NOMO-1 (cell line): ENCODE measurements around the gene PHC1.
A peak's percentile ranks its signal among the peaks of the same experiment; 100 is the strongest.

Experiments used
- DNase-seq, 2 experiments: peaks; one replicate each; lab custom pipeline; 2025; ENCODE audit not compliant: unreplicated experiment in 2 of 2; lab: John Stamatoyannopoulos, UW

Gene PHC1

DNA sequence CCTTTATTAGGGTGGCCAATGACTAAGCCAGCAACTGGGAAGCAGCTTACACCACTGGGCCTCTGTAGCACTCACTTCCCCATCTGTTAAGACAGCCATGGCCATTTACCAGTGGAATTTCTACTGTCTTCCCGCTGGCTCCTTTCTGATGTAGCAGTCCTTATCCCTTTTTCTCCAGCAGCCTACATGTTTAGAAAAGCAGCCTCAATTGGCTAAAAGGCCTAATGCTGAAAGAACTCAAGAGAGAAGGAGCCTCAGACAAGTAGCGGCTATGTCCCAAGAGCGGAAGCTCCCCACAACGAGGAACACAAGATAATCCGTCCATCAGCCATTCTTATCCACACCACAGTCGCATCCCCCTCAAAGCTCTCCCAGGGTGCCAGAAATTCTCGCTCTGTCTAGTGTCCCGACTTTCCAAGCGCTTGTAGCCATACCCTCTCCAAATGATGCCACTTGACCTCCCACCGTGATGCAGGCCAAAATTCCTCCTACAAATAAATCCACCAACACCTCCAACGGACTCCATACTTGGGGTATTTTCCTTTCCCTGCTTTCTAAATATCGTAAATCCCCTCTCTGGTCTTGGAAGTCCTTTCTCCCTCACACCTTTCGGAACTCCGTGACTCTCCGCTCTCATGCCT lies 34.5 kb downstream of the PHC1 start:
- peak; percentile 54 to 82 for DNase-seq

DNA sequence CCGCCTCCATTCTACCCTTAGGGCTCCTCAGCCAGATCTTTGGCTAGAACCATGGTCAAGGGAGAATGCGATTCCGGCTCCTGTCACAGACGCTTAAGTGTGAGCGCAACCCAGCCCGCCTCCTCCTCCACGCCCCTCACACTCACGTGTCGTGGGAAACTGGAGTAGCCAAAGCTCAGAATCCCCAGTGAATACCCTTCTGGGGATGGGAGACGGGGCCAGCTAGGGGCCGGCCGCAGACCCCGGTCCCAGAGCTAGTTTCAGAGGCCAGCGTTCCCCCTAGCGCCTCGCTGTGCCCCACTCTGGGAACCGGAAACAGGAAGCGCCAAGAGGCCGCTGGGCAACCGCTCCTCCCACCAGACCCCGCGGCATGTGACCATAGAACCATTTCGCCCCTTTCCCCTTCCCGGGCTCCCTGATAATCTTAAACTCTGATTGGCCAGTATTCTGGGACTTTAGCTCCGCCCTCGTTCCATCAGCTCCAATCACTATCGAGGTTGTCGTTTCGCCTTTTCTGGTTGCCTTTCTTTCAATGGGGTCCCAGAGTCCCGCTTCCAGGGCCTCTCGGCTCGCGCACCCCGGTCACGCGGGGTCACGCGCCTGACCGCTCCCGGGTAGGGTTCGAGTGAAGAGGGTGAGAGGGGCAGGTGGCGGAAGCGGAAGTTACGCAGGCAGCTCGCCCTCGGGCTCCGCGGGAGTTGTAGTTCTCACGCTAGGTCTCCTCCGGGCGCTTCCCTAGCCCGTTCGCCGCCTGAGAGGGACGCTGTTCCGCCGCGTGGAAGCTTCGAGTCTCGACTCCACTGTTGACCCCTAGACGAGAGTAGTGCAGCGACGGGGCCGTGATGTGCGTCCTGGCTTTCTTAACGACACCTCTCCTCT lies 35.3 kb downstream of the PHC1 start, which contains the start of gene M6PR:
TSS of gene M6PR (minus strand) at position 304 of the 879 bp plus-strand sequence. CDS start 3,241 bp downstream, outside the sequence.
- DNase-seq = peak; percentile 99 to 100

DNA sequence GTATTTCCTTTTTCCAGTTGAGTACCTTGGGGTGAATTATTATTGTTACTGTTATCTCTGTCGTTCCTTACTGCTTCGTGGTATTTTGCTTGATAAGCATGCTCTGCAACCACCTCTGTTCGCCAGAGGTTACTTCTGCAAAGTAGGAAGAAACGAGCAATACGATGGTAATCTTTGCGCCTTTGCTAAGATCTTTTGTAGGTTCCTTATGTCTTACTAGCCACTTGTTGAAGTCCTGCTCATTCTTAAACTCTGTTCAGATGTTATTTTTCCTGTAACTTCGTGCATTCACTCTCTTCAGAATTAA lies 35.9 kb downstream of the PHC1 start:
- peak; percentile 77 to 92 for DNase-seq

GRCh38 chr12:8950702-8951478 lies 36.6 kb downstream of the PHC1 start:
- peak; percentile 37 to 56 for DNase-seq

- DNase-seq = no peak
These were observed 37.4 kb downstream of the PHC1 start for GRCh38 chr12:8951744-8952143.

DNA sequence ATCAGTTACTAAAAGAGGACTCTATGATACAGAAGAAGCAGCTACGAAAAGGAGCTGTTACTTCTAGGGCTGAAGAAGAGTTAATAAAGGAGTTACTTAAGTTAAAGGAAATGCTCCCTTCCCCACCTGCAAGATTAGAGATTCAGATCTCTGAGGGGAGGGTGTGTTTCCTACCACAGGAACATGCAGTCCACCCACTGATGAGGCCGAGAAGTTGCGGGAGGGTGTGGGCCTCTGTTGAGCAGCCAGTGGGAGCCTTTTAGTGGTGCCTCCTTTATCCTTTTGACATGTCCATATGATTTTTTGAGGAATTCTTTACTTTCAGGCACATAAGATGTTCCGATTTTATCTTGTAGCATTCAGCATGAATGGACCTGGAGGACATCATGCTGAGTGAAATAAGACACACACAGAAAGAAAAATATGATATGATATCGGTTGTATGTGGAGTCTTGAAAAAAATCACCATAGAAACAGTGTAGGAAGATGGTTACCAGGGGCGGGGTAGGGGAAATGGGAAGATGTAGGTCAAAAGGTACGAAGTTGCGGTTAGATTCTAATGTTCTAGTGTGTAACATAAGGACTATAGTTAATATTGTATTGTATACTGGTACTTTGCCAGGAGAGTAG lies 39.6 kb downstream of the PHC1 start:
- DNase-seq = no peak

- no peak for DNase-seq
These were observed 41.8 kb downstream of the PHC1 start for GRCh38 chr12:8956073-8956472.

GRCh38 chr12:8956772-8957171 lies 42.5 kb downstream of the PHC1 start:
- no peak for DNase-seq

DNA sequence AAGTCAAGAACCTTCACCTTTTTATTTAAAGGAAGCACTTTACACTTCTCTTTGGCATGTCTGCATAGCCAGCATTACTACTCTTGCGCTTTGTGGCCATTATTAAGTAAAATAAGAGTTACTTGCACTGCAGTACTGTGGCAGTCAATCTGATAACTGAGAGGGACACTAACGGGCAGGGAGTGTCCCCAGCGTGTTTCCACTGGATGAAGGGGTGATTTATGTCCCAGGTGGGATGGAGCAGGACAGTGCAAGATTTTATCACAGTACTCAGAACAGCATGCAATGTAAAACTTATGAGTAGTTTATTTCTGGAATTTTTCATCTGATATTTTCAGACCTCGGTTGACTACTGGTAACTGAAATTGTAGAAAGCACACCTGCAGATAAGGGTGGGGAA lies 43.3 kb downstream of the PHC1 start:
- no peak for DNase-seq

DNA sequence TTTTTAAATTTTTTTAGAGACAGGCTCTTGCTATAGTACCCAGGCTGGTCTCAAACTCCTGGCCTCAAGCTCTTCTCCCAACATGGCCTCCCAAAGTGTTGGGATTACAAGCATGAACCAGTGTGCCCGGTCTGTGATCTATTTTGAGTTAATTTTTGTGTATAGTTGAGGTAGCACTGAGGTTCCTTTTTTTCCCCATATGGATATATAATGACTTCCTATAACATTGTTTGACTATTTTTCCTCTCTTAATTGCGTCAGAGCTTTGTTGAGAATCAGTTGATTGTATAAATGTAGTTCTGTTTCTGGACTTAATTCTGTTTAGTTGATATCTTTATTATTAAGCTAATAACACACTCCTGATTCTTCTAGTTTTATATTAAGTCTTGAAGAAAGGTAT lies 43.8 kb downstream of the PHC1 start:
- peak in 1 of 2 experiments; percentile 41 for DNase-seq

DNA sequence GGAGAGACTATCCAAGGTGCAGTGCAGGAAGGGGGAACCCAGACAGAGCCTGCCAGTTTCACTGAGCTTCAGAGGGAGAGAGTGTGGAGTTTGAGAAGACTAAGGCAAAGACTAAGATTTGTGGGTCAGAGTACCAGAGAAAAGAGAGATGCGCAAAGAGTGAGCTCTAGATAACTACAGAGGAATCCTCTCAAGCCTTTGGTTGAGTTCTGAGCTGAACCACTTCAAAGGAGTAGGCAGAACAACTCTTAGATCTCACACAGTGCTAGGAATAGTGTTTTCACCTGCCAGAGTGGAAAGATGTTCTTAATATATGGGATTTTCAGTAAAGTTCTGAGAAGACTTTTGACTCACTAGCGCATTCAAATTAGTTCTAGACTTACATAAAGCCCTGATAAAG lies 45.9 kb downstream of the PHC1 start:
- DNase-seq = no peak

DNA sequence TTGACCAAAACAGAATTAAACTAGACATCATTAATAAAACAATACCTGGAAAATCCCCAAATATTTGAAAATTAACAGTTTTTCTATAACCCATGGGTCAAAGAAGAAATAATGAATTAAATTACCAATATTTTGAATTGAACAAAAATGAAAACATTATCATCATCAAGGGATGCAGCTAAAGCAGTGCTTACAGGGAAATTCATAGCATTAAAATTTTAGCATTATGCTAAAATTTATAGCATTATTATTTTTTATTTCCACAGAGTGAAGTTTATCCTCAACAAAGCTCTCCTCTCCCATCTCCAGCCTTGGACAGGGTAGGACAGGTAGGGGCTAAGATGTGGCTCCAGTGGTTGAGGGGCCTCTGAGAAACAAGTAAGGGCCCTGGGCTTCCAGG lies 54.5 kb downstream of the PHC1 start:
- DNase-seq = no peak

GRCh38 chr12:8969861-8970411 lies 55.6 kb downstream of the PHC1 start:
- DNase-seq = no peak

- no peak for DNase-seq
These were observed 56.1 kb downstream of the PHC1 start for GRCh38 chr12:8970432-8970831.

DNA sequence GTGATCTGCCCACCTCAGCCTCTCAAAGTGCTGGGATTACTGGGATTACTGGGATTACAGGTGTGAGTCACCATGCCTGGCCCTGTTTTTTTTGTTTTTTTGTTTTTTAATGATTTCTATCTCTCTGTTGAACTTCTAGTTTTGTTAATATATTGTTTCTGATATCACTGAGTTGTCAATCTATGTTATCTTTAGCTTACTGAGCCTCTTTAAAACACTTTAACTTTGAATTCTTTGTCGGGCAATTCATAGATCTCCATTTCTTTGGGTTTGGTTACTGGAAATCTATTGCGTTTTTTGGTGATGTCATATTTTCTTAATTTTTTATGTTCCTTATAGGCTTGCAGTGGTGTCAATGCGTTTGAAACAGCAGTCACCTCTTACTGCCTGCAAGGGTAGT lies 65.8 kb downstream of the PHC1 start:
- no peak for DNase-seq

DNA sequence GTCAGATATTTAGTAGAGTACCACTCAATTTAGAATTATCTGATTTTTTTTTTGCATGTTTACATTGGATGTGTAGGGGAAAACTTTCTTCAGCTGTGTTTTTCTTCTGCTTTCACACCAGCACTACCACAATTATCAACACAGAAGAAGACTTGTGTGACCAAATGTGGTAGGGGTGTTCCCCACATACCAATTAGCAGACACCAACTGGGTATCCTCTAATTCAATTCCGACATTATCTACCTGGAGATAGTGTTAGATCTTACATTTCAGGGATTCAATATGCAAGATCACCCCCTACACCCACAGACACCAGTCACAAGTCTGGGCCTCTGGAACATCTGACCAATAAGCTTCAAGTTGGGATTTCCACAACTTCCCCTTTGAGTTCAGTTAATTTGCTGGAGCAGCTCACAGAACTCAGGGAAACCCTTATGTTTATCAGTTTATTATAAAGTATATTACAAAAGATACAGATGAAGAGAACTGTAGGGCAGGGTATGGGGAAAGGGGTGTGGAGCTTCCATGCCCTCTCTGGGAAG lies 71.0 kb downstream of the PHC1 start:
- no peak for DNase-seq

DNA sequence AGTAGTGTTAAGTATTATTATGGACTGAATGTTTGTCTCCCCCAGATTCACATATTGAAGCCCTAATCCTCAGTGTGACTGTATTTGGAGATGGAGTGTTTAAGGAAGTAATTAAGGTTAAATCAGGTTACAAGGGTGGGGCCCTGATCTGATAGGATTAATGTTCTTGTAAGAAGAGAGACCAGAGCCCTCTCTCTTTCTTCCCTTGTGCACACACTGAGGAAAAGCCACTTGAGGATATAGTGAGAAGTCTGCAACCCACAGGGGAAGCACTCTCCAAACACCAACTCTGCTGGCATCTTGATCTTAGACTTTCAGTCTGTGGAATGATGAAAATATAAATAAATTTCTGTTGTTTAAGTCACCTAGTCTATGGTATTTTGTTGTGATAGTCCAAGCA lies 72.9 kb downstream of the PHC1 start:
- DNase-seq = peak; percentile 24 to 37

- DNase-seq = peak in 1 of 2 experiments; percentile 37
These were observed 73.4 kb downstream of the PHC1 start for GRCh38 chr12:8987685-8988084.

DNA sequence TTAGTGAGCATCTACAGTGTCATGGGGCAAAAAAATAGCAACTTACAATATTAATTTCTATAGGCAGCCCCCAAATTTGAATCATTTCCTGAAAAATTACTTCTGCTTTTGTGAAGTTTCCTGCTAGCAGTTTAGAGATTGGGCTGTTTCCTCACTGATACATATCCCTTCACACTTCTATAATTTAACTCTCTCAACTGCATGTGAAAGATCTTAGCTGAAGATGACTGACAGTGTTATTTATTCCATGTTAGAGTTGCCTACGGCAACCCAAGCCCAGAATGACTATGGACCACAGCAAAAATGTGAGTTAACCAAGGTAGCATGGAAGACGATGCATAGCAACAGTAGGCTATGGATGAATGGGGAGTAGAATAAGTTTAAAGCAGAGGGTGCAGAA lies 75.1 kb downstream of the PHC1 start, which contains the start of gene KLRG1:
TSS of gene KLRG1 (plus strand) at position 134 of the 400 bp plus-strand sequence. CDS start at position 224, 90 bp downstream.
- peak; percentile 49 to 85 for DNase-seq
